NOMO-1 (cell line): ENCODE results near the gene HILPDA.
"Not testable (repeated sequence)": the region's sequence is repeated elsewhere in the genome, so short reads cannot be mapped to it uniquely, and the experiment has no call there.

Source experiments
- DNase-seq, 2 experiments: peaks; one replicate each; lab custom pipeline; 2025; ENCODE audit not compliant: unreplicated experiment in 2 of 2; lab: John Stamatoyannopoulos, UW

Gene HILPDA

DNA sequence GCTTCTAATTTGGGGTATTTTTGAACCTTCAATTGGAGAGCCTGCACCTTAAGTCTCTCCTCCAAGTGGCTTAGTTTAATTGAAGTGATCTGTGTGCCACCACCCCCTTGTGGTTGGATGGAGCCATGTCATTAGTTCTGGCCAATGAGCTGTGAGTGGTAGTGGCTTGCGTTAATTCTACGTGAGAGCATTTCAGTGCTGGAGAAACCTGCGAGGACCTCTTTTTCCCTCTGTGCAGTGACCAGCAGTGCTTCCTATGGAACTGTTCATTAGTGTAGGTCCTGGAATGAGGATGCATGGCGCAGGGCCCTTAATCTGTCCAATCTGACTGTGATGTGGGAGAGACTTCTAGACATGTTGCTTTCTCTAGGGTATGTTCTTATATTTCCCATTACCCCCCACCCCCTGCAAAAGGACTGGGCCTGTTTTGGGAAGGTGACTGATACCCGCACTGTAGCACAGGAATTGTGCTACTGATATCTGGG lies 3.8 kb downstream of the HILPDA start:
- DNase-seq = peak; percentile 29 to 45

DNA sequence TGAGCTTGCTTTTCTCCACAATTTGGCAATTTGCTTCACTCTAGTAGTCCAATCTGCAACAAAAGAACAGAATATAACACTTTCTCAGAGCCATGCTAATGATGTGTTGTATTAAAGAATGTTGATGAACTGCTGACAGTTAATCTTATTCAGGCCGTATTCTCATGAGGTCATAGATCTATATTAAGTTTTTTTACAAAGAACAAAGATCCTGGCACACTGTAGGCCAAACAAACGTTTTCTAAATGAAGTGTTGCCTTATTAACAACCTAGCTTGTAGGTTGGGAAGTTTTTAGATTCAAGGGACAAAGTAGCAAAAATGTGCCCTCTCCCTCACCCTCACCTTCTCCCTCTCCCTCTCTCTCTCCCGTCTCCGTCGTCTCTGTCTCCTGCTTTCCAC lies 6.8 kb downstream of the HILPDA start:
- no peak for DNase-seq

DNA sequence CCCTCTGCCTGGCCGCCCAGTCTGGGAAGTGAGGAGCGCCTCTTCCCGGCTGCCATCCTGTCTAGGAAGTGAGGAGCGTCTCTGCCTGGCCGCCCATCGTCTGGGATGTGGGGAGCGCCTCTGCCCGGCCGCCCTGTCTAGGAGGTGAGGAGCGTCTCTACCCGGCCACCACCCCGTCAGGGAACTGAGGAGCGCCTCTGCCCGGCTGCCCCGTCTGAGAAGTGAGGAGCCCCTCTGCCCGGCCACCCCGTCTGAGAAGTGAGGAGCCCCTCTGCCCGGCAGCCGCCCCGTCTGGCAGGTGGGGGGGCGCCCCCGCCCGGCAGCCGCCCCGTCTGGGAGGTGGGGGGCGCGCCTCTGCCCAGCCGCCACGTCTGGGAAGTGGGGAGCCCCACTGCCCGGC lies 7.7 kb downstream of the HILPDA start:
- not testable (repeated sequence) for DNase-seq

DNA sequence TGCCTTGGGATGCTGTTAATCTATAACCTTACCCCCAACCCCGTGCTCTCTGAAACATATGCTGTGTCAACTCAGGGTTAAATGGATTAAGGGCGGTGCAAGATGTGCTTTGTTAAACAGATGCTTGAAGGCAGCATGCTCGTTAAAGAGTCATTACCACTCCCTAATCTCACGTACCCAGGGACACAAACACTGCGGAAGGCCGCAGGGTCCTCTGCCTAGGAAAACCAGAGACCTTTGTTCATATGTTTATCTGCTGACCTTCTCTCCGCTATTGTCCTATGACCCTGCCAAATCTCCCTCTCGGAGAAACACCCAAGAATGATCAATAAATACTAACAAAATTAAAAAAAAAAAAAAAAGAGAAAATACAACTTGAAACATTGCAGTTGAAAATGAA lies 8.3 kb downstream of the HILPDA start:
- not testable (repeated sequence) for DNase-seq

DNA sequence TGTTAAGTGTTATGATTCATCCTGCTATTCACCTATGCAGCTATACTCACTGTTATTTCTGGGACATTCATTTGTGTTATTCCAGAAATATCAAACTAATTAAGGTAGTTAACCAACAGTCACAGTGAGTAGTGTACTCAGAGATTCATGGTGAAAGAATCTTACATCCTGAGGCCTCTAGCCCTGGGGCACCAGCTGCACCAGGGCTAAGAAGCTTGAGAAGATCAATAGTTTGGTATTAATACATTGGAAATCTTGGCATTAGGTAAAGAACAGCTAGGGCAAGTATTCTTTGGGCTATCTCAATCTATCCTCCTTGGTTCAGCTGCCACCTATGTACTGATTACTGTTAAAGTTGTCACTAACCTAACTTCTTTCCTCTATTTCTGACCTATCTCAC lies 11.2 kb downstream of the HILPDA start:
- not testable (repeated sequence) for DNase-seq

DNA sequence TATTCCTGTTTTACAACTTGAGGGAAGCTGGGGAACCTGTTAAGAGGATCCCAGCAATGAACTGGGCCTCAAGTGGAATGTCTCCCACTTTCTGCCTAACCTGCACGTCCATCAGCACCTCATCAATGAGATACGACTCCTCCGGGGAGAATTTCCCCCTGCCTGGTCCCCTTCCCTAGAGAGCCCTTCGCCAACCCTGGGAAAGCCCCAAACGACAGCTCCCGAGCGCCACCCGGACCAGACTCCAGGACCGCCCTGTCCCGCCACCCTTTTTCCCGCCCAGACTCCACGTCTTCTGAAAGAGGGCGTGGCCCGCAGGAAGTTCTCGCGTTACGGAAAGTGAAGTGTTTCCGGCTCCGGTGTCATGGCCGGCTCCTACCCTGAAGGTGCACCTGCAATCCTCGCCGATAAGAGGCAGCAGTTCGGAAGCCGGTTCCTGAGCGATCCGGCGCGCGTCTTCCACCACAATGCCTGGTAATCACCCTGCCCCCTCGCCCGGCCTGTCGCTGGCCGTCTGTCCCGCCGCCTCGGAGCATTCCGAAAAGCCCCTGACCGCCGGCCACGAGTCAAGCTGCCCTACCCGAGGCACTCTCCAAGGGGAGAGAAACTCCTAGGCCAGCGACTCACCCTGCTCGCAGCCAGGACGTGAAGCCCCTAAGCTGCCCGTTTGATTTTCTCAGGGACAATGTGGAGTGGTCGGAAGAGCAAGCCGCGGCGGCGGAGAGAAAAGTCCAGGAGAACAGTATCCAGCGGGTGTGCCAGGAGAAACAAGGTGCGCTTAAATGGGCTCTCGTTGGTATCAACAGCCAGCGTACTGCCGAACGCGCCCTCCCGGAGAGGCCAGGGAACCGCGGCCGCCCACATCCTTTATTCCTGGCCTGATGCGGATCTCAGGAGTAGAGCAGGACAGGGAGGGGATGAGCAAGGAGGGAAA lies 21.0 kb downstream of the HILPDA start, which contains the start of gene METTL2B:
Gene METTL2B, plus strand, starts transcription at position 347 of the 934 bp plus-strand sequence. Its CDS starts 18 bp downstream, at position 365.
- DNase-seq = peak; percentile 64 to 82

DNA sequence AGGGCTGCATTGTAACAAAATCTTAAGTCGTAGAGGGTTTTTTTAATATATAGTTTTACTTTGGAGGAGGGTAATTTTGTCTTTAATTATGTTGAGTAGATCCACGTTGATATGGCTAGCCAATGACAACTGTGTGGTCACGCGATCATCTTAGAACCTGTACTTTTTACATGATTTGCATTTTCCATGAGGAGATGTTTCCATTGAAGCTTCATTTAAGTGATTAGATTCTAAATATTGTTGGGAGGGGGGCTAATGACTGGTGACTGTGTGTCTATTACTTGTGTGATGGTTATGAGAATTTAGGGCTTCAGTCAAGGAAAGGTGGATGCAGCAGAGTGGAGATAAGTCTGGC lies 21.6 kb downstream of the HILPDA start:
- DNase-seq = not testable (repeated sequence)

DNA sequence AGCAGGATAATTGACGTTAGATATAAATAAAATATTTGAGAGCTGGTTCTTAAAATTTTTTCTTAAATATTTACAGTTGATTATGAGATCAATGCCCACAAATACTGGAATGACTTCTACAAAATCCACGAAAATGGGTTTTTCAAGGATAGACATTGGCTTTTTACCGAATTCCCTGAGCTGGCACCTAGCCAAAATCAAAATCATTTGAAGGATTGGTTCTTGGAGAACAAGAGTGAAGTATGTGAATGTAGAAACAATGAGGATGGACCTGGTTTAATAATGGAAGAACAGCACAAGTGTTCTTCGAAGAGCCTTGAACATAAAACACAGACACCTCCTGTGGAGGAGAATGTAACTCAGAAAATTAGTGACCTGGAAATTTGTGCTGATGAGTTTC lies 23.4 kb downstream of the HILPDA start:
- not testable (repeated sequence) for DNase-seq

DNA sequence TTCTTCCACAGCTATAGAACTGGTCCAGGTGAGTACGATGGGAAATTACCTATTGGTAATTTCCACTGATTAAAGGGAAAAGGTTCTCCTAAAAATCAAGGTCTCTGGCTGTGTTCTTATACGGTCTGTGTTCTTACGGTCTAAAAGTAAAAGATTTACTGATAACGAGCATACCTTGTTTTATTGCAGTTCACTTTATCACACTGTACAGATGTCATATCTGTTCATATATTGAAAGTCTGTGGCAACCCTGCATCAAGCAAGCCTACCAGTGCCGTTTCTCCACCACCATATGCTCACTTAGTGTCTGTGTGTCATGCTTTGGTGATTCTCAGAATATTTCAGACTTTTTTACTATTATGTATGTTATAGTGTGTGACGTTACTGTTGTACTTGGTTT lies 32.5 kb downstream of the HILPDA start:
- DNase-seq = not testable (repeated sequence)

DNA sequence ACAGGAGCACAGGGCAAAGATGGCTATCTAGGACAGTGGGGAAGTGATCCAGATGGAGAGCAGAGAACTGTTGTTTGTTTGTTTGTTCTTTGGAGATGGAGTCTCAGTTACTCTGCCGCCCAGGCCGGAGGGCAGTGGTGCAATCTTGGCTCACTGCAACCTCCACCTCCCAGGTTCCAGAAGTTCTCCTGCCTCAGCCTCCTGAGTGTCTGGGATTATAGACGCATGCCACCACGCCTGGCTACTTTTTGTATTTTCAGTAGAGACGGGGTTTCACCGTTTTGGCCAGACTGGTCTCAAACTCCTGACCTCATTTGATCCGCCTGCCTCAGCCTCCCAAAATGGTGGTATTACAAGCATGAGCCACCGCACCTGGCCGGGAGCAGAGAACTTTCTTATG lies 41.7 kb downstream of the HILPDA start:
- DNase-seq = no peak

DNA sequence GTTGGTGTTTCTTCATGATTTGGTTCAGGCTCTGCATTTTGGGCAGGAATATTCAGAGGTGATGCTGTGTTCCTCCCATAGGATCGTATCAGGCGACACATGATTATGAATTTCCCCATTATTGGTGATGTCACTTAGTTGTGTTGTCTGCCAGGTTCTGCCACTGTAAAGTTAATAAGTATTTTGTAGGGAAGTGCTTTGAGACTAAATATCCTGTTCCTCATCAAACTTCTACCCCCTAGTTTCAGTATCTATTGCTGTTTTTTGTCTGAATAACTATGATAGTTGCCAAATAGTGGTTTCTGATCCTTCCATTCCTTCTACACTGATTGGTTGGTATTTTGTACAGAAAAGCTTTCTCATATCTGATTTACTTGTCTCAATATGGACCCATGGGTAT lies 49.7 kb downstream of the HILPDA start:
- DNase-seq = not testable (repeated sequence)

DNA sequence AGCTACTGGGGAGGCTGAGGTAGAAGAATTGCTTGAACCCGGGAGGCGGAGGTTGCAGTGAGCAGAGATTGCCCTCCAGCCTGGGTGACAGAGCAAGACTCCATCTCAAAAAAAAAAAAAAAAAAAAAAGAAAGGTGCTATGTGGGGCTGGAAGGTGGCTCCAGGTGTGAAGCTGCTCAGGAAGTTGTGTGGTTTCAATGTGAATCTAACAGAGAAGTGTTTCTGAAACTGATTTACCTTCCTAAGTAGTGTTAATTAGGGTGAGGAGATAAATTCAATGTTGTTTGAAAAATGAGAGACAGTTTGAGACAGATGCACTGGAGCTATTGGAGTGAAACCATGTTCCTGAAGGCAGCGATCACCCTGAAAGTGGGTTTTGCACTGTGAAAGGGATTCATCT lies 51.1 kb downstream of the HILPDA start:
- DNase-seq = not testable (repeated sequence)

DNA sequence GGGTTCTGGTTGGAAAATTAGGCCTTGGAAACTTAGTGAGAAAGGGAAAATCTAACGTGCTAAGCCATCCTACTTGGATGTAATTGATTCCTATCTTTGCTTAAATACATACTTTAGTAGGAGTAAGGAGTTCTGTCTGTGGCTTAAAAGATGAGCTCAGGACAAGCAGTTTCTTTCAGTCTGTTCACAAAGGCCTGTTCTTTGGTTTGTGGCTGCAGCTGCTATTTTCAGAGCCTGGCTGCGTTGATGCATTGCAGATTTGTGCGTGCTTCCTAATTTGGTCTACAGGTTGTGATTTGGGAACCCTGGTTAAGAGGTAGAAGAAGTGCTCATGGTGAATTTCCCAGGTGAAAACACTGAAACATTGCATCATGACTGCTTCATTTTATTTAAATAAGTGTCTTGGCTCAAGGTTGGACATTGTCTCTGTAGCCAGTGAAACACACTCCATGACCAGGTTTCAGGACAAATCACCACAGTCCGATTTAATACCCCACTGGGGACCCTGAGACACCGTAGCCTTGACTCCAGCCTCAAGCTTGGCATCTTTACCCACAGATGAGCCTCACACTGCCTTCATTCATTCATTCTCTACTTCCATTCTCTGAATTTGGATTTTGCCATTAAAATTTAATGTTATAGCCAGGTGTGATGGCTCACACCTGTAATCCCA lies 51.8 kb downstream of the HILPDA start:
- DNase-seq = not testable (repeated sequence)
